ENCODE measurements around the gene ART3.

The ART3 gene

GRCh38 chr4:76096076-76096475, 21.6 kb downstream of the ART3 start:
- no peak for TF ChIP-seq CTCF (IDR thresholded peaks at IDR 0.05; ENCODE audit: insufficient read depth, missing control alignments)
- DNase-seq (ENCODE audit: insufficient read length, low spot score) (no peak), FAIRE-seq (no peak)

DNA sequence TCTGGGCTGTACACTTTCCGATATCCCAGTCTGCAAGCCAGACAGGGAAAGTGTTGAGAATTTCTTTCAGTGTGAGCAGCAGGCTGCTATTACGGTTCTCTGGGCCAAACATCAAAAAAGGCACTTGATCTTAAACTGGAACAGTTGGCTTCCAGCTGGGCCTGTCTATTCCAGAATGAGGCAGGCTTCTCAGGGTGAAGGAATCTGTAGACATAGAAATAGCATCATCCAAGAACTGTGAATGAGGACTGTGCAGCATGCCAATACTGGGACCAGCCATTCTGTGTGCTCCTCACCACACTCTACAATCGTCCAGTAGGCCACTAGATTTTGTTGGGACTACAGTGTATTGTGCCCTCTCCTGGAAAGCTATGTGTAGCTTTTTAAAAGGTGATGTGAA, 31.1 kb downstream of the ART3 start:
- FAIRE-seq (no peak), DNase-seq (ENCODE audit: insufficient read length, low spot score) (no peak)
- no peak for TF ChIP-seq CTCF (IDR thresholded peaks at IDR 0.05; ENCODE audit: insufficient read depth, missing control alignments)

DNA sequence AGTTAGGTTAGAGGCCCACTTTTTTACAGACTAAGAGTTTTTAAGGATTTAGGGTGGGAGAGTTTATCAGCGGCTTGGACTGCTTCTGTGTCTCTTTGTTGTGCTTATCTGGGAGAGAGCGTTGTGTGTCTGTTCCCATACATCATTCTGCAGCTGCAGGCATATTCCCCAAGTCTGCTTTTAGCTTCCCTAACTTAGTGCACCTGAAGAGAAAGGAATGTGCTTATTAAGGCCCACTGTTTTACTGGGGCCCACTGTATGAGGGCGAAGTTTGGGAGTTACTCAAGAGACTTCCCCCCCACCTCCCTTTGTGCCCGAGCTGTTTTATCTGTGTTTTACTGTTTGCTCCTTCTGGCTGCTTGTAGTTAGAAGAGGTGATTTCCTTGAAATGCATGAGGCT, 31.9 kb downstream of the ART3 start:
- DNase-seq (ENCODE audit: insufficient read length, low spot score): no peak
- FAIRE-seq: no peak
- no peak for TF ChIP-seq CTCF (IDR thresholded peaks at IDR 0.05; ENCODE audit: insufficient read depth, missing control alignments)

GRCh38 chr4:76108467-76109181, 34.1 kb downstream of the ART3 start:
- FAIRE-seq: no peak

DNA sequence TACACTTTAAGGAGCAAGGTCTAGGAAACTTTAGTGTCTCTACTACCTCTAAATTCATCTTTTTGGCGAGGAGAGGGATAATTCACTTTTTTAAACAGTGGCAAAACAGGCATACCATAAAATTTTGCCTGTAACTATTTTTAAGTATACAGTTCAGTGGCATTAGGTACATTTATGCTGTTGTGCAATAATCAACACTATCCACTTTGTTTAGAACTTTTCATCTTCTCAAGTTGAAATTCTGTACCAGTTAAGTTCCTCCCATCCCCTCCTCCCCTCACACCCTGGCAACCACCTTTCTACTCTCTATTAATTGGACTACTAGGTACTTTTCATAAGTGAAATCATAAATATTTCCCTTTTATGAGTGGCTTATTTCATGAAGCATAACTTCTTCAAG, 42.3 kb downstream of the ART3 start:
- no peak for TF ChIP-seq CTCF (IDR thresholded peaks at IDR 0.05; ENCODE audit: insufficient read depth, missing control alignments)
- FAIRE-seq: peak; percentile 6
- no peak for DNase-seq (ENCODE audit: insufficient read length, low spot score)

More at GRCh38 chr4:76108467-76109181, 34.1 kb downstream of the ART3 start:
- no peak for DNase-seq (ENCODE audit: insufficient read length, low spot score)
- TF ChIP-seq CTCF (IDR thresholded peaks at IDR 0.05; ENCODE audit: insufficient read depth, missing control alignments): no peak

DNA sequence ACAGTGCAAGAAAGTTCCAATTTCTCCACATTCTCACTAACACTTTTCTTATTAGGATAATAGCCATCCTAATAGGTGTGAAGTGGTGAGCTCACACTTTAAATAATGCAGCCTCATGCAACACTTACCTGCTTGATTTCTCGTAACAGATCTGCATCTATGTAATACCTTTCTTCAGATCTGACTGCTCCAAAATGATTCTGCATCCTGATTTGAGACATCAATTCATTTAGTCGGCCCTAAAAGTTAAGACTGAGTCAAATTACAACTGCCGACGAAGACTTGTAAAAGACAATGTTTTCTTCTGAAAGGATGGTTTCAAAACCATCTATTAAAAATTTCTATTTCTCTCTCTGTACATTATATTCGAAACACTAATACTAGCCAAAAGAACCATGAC, 43.0 kb downstream of the ART3 start:
- FAIRE-seq: peak; percentile 21
- DNase-seq (ENCODE audit: insufficient read length, low spot score): no peak
- no peak for TF ChIP-seq CTCF (IDR thresholded peaks at IDR 0.05; ENCODE audit: insufficient read depth, missing control alignments)

DNA sequence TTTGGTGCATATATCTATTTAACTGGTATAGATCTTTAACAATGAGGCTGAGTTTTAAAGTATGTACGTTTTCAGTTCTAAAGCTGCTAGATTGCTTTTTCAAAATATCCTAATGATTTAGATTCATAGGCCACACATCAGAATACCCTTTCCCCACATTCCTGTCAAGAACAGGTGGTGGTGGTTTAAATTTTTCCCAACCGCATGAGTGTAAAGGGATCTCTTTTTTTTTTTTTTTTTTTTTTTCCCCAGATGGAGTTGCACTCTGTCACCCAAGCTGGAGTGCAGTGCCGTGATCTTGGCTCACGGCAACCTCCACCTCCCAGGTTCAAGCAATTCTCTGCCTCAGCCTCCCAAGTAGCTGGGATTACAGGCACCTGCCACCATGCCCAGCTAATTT, 45.7 kb downstream of the ART3 start:
- no peak for TF ChIP-seq CTCF (IDR thresholded peaks at IDR 0.05; ENCODE audit: insufficient read depth, missing control alignments)
- FAIRE-seq: no peak
- no peak for DNase-seq (ENCODE audit: insufficient read length, low spot score)
